ENCODE results near the gene FYB1.

FYB1 gene

DNA sequence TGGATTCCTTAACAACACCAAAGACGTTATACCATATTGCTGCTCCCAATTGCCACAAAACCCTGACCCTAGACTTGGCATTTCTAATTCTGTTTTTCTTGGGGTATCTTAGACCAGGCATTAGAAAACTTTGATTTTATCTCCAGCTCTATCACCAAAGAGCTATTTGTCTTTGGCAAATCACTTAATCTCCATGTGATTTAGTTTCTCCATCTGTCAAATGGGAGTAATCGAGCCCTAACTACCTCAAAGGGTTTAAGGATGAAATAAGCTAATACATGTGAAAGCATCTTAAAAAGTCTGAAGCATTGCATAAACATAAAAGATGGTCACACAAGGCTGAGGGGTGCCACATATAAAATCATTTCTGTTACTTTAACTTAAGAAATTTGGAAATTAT is 60.6 kb downstream of the FYB1 start:
- no peak for DNase-seq

DNA sequence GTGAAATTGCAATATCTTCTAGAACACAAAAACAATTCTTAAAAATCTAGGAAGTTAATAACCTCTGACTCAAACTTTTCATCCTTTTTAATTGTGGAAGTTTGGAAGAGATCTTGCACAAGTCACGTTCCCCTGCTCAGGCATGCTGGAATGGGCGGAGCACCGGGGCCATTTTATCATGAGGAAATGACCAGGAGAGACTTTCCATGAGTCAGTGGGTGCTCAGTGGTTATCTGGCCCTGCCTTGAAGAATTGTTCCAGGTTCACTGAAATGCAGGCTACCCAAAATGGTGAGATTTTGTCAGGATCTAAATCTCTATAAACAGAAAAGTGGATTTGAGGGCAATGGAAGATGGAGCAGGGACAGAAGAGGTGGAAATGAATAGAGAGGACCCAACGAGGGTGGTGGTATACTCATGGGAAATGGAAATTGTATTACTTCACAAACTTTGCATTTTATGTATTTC is 61.2 kb downstream of the FYB1 start:
- DNase-seq, result peak; percentile 68 to 85 (median 75)

DNA sequence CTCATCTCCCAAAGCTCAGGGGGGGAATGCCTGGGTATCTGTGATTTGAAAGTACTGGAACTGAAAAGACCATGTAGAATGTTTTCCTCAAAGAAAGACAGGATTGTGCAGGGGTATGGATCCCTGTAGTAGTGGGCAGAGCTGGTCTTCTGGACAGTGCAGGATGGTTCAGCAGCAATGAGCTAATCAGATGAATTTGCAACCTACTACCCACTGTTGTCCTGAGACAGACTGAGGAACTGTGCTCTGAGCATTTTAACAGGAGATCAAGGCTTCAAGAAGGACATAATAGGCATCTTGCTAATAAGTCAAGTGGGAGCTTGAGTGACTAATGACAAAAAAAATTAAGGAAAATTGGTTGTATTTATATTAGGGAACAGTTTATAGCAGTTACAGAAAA is 61.7 kb downstream of the FYB1 start:
- peak in 2 of 3 donors; percentile 27 to 28 for DNase-seq

DNA sequence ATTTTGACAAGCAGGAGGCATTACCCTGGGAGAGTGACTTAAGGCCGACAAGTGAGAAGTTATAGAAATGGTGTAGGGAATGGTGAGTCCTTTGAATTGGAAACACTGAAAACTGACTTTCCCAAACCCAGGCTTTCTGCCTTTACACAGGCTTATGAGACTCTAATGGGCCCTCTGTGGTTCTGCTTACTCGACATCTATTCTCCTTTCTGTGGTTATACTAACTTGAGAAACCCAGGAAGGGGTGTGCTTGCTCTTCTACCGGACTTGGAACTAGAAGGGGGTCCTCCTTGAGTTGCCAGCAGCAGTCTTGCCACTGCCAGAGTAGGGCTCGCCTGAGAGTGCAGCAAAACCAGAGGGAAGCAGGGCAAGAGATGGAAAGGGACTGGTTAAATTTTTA is 63.3 kb downstream of the FYB1 start:
- no peak for DNase-seq

DNA sequence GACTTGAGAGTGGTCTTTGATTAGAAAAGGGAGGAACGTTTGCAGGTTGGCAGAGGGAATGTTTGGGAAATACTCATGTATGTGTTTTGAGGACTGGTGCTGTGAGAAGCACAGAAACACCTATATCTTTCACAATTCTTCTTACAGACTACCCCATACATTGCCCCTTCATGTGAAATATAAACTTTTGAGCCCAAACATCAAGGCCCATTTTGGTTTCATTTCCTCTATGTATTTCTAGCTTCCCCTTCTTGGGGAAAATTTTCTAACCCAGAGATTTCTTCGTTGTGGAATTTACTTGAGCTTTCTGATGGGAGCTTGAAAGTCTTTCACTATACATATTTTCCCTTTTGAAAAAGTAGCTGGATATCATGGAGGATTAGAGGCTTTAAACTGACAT is 67.6 kb downstream of the FYB1 start:
- peak; percentile 60 to 84 (median 77) for DNase-seq

DNA sequence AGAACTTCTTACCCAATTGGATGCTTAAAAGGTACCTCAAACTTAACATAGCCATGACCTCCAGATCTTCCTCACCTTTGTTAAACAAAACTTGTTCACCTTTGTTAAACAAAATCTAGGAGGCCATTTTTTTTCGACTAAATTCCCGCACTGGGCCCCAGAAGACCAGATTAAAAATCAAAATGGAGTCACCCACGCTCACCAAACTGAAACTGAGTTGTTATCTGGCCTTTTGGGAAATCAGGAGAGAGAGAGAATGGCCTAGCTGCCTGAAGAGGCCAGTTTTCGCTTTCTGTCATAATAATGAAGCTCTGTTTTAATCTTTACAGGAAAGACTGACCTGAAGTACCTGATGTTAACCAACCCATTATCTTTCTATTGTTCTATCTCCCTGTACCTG is 69.4 kb downstream of the FYB1 start:
- DNase-seq, result no peak

DNA sequence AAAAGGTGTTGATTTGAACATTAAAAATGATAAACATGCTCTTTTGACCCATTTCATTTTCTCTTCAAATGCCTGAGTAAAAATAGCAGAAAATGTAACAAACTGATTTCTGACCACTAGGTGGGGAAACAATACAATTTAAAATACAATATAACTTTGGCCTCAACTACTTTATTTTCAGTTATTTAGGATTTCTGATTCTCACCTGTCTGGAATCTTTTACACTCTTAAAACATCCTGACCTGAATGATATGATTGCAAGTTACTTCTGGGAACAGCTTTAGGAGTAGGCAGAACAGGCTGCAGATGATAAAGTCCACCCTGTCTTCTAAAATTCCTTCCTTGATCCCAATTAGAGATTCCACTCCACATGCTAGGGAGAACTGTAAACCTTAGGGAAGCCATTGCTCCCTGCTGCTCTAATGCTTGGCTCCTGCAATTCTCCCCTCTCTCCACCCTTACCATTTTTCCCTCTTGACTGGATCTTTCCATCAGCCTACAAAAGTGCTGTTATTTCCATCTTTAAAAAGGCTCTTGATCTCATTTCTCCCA is 70.3 kb downstream of the FYB1 start:
- DNase-seq, result peak in 1 of 3 donors; percentile 5

DNA sequence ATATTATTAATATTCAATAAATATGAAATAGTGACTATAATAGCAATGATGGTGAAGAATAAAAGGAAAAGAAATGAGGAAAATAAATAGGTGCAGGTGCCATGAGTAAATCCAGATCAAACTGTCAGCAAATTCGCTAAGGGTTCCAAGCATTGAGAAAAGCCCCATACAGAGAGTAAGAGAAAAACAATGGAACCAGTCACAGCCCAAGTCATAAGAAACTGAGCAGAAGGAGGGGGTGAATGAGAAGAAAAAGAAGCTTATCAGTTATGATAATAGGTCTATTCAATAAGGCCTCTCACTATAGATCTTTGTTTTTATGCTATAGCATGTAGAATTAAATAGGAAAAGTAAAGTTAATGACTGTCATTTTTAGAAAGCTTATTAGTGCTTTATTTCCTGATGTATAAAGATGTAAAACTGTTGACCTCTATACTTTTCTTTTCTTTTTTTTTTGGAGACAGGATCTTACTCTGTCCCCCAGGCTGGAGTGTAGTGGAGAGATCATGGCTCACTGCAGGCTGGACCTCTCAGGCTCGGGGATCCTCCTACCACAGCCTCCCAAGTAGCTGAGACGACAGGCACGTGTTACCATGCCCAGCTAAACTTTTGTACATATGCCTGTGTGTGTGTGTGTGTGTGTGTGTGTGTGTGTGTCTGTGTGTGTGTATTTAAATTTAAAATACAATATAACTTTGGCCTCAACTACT is 72.4 kb downstream of the FYB1 start:
- no peak for DNase-seq

DNA sequence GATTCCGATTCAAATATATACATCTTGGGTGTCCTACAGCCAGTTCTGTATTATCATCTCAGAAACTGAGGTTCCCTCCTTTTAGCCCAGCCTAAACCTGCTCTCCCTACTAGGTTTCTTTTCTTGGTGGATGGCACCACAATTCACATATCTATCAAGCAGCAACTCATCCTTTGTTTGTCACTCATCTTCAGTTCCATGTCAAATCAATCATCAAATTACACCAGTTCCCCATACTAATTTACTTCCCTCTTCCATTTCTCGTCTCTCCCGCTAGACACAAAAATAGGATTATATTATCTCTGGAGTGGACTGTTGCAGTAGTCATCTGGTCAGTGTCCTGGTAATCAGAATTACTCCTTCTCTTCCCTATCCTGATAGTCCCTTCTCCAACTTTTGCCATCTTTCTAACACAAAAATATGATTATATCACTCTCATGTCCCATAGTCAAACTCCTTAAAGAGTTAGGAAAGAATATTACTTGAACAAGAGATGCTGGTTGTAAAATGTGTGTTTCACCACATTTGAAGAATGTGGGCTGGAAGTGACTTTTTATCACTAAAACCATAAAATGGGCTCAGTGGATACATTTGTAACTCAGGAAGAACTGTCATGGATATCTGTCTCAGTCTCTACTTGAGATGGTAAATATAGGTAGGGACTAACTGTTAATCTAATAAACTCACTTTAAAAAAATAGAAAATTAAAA is 76.1 kb downstream of the FYB1 start:
- DNase-seq, result peak in 1 of 3 donors; percentile 50

DNA sequence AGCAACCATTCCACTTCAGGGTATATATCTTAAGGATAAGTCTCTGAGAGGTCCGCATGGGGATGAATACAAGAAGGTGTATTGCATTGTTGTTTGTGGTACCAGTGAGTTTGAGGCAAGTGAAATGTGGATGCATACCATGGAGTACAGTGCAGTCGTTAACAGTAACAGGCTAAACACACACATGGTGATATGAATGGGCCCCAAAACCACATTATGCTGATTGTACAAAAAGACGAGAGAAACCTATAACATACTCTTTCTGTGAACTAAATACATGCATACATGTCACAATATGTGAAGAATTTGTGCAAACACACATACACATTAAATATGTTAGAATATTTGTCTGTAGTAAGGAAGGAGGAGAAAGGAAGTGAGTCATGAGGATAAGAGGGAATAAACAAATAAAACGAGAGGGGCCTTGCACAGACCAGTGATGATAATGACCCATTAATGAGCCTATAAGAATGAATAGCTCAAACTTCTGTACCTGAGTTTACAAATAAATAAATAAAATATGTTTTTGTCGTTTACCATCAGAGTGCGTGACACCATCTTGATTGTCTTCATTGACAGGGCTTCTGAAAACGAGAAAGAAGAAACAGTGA is 78.7 kb downstream of the FYB1 start:
- DNase-seq, result no peak

DNA sequence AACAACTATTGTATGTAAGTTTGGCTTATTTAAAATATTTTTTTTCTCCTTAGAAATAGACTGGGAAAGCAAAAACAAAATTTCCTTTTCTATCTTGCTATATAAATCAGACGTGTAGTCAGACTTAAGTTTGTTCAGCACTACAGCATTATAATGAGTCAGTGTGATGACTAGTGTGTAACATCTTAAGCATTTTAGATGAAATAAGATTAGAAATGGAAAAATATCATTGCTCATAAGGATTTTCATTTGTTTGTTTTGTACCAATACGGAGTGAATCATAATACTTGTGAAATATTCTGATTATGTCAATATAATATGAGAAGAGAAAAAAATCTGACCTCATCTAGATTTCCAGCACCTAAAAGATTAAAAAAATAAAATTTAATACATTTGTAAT is 80.5 kb downstream of the FYB1 start:
- DNase-seq, result peak; percentile 4 to 70 (median 52)

DNA sequence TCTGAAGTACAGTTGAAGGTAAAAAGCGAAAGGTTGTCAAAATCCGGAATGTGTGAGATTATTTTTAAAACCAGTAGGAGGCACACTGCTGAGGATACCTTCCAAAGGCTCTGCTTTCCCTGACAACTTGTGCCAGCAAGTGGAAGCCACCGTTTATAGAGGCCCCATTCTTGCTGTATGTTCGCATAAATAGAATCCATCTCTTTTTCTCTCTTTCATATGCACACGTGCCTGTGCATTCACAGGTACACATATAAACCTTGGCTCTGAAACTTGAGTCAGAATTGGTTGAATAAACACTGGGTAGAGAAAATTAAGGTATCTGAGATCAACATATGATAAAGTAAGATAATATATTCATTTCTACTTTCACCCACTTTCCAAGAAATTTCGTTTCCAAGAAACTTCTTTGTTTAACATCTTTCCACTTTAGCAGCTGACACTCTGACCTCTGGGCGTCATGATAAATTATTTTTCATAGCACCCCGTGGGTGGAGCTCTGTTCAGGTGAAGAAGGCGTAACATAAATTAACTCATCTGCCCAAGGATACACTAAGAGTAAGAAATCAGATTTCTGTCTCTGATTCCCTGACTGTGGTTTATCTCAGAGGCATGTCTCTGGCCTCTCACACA is 81.4 kb downstream of the FYB1 start:
- no peak for DNase-seq

DNA sequence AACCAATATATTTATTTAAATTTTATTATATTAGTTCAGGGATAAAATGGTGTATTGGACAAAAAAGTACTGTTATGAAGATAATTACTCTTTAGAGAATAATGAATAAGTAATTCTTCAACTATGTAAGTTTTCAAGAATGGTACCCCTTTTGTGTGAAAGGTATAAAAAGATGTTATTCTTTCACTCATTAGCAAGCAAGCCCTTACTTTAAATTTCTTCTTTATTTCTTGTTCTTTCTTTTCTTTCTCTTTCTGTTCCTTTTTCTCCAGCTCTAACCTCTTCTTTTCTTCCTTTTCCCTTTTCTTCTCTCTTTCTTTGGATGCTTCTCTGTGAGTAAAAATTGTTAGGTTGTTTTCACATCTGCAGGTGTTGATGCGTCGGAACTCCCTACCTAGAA is 82.0 kb downstream of the FYB1 start:
- no peak for DNase-seq

DNA sequence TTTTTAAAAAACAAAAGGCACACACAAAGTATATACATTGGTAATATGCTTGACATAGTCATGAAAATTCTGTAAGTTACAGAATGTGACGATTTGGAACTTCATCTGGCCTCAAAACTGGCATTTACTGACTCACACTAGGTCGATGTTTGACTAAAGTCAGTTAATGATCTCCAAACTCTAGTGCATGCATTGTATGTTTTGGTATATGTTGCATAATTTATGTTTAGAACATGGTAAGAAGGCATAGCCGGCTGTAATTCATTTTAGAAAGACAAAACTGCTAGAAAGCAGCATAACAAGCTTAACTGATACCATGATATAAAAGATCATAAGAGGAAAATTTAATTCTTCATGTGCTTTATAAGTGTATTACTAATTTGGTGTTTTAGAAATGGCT is 86.6 kb downstream of the FYB1 start:
- DNase-seq, result no peak

DNA sequence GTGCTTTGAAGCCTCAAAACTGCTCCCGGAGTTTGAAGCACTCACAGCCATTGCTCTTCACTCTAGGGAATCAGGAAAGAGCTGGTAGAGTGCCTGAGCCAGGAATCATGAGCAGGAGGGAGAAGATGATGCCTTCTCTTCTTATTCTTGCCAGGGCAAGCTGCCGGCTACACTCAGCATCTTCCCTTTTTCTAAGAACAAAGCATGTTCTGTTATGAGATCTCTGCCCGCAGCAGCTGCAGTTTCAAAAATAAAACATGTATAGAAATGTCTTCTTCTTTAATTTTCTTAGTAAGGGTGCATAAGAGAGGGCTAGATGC is 87.3 kb downstream of the FYB1 start:
- no peak for DNase-seq

DNA sequence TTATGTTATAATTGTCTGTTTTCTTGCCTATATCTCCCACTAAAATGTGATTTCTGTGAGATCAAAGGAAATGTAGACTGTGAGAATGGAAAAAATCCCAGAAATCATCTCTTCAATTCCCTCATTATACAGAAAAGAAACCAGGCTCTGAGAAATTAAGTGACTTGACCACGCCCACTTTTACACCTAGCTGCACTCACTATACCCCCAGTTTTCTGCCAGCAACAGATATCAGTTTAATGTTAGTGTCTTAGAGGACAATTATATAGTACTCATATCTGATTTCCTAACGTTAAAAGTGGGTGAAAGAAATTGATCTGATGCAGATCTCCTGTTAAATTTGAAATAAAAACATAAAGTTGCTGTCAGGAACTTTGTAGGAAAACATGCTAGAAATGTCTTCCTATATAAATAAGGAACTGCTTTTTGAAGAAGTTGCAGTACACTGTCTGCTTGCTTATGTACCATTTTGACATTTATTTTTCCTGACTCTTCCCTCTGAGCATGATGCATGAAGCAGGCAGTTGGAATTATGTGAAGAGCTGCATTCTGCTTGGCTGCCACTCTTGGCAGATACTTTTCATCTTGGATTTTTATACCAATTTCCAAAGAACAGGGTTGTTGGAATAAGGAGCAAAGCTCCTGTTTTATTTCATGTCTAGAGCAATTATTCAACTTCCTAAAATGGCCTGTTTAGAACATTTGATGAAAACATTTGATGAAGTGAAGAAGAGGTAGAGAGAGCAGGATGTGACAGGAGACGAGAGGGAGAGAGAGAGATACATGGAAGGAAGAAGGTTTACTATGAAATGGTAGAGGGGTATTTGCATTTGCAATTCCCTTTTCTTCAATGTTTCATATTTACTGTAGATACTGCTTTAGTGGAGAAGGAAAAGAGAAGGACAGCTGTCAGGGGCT is 87.9 kb downstream of the FYB1 start:
- DNase-seq, result peak in 1 of 3 donors; percentile 30

DNA sequence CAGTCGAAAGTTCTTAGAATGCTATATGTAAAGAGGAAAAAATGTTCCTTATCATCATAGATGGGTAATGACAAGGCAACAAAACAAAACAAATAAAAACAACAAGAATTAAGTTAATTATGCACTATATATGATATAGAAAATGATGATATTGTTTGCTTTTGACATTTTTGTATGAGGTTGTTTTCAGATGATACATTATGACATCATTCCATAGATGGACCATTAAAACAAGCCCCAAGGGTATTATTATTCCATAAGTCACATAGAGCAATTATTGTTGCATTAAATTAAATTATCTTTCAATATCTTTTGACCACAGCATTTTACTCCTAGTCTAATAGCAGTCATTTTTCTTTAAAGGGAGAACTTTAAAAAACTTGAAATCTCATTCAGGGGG is 88.6 kb downstream of the FYB1 start:
- no peak for DNase-seq

DNA sequence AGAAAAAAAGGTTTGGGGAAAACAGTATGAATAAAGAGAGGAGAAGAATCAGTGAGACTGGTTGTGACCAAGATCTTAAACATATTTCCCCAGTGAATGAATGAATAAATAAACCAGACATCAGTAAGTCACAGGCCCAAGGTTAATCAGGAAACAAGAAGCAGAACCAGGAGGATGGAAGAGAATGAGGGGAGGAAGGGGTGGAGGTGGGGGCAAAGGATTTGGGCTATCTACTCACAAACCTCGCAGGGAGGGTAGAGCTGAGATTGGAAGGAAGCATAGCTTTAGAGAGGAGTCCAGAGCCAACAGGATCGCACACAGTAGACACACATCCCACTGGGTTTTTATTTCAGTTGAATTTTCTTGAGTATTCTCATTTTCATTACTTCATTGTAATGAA is 97.4 kb downstream of the FYB1 start:
- no peak for DNase-seq

DNA sequence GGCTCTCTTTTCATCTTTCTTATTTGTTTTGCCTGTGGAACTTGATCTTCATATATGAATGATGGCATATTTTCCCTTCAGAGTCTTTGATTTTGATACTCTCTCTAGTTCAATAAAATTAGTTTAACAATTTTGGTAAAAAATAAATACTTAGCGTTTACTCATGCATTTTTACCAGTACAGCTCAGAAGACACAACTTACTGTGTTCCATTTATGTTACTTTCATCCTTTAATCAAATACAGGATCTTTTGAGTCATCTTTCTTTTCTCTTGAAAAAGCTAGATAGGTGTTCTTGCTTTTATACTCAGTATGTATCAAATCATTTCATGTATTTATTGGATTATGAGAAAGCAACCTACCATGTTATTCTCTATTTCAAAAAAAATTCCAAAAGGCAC is 98.0 kb downstream of the FYB1 start:
- DNase-seq, result no peak

DNA sequence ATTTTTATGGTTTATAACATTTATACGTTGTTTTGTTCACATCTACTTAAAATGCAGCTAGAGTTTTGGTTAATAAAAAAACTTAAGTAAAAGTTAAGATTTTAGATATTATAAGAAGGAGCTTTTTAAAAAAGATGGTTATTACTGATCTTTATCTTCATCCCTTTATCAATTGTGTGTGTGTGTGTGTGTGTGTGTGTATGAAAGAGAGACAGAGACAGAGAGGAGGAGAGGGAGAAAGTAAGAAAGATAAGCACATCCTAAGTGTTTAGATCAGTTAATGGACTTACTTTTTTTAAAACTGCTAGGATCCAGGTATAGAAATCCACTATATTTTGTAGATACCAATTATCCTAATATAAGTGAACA is 99.3 kb downstream of the FYB1 start:
- DNase-seq, result no peak

DNA sequence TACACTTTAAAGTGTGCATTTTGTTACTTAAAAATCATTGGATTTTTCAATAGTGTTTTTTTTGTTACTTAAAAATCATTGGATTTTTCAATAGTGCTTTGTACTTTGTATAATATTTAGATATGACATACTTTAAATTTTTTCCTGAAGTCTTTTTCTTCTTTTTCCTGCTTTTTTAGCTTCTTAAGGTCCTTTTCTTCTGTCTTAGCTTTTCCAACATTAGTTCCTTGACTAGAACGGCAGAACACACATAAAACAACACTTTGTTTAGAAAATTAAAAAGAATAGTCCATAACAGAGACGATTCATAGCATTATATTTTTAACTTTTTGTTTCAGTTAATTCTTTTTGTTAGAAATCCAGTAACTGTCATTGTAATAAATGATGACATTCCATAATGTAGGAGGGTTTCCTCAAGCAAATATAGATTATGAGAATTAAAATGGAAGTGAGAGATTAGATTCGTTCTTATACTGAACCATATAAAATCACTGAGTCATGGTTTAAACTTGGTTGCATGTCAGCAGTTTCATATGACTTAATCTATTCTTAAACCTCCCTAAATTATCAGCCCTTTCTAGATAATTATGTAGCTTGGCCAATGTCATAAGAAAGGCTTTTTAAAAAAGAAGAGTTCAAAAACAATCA is 99.8 kb downstream of the FYB1 start:
- no peak for DNase-seq

DNA sequence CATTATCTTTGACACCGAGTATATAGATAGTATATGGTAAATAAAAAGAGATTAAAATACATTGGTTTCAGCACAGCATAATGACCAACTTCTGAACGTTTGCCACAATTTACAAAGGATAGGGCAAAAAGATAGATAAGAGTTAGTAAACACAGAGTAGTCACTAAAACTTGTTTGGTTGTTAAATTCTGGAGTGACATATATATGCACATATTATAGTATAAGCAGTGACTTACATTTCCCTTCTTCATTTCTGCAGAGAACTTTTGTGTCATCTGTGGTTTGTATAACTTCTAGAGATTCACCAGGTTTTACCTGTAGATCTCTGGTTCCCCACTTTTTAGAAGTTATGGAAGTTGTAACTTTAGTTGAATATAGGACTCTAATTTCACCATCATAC is 100.7 kb downstream of the FYB1 start:
- no peak for DNase-seq

Measured in suppressor macrophage treated with lipopolysaccharide for 1 hour (primary cell).